ENCODE results near the gene NFKBIB.

Gene NFKBIB

DNA sequence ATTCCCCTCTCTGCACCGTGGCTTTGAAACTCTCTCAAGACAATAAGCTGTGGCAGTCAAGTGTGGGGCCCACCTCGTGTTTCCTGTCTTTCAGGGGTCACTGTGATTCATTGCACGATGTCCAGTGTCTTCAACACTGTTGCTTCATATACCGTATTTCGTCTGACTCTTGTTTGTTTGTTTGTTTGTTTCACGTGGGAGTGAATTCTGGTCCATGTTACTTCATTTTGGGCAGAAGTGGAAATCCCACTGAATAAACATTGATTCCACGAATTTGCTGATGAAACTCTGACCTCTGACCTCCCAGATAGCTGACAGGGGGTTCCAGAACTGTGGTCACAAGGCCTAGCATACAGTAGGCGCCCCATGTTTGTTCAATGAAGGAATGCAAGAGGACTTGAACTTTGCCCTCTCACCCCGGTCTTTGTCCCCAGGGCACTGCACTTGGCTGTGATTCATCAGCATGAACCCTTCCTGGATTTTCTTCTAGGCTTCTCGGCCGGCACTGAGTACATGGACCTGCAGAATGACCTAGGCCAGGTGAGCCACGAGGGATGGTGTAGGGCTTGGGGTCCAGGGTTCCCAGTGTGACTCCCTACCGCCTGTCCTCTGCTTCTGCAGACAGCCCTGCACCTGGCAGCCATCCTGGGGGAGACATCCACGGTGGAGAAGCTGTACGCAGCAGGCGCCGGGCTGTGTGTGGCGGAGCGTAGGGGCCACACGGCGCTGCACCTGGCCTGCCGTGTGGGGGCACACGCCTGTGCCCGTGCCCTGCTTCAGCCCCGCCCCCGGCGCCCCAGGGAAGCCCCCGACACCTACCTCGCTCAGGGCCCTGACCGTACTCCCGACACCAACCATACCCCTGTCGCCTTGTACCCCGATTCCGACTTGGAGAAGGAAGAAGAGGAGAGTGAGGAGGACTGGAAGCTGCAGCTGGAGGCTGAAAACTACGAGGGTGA lies 5.1 kb downstream of the NFKBIB start:
- DNase-seq (ENCODE audit: low read depth in 2 of 2), result no peak

DNA sequence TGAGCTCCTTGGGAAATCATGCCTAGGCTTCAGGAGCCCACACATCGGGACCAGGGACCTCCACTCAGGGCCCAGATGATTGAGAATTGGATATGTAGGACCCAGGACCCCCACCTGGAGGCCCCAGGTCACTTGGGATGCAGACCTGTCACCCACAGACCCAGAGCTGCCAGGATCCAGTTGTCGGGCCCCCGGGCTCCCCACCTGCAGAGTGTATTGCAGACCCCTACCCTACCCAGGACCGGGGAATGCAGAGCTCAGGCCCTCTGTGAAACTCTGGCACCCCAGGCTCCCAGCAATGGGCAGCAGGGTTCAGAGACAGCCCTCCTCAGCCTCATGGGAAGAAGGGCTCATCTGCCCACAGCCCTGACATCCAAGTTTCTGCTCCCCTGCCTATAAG lies 5.9 kb downstream of the NFKBIB start:
- no peak for DNase-seq (ENCODE audit: low read depth in 2 of 2)

DNA sequence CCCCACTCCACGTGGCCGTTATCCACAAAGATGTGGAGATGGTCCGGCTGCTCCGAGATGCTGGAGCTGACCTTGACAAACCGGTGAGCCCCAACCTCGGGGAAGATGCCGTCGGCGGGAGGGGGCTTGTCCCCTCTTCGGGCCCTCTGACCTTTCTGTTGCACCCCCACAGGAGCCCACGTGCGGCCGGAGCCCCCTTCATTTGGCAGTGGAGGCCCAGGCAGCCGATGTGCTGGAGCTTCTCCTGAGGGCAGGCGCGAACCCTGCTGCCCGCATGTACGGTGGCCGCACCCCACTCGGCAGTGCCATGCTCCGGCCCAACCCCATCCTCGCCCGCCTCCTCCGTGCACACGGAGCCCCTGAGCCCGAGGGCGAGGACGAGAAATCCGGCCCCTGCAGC lies 7.5 kb downstream of the NFKBIB start:
- no peak for DNase-seq (ENCODE audit: low read depth in 2 of 2)

DNA sequence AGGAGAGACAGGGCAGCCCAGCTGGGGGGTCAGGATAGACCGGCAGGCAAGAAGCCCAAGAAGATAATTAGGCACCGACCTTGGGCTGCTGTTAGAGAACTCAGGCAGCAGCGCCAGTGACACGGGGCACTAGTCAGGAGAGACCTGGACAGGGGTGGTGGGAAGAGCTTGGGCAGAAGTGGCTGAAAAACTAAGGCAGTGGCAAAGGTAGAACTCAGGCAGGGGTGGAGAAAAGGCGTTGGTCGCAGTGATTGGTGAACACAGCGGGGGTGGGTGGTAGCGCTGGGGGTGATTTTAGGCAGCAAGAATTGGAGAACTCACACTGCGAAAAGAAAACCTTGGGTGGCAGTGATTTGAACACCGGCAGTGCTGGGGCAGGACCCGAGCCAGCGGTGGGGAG lies 7.9 kb downstream of the NFKBIB start:
- no peak for DNase-seq (ENCODE audit: low read depth in 2 of 2)

DNA sequence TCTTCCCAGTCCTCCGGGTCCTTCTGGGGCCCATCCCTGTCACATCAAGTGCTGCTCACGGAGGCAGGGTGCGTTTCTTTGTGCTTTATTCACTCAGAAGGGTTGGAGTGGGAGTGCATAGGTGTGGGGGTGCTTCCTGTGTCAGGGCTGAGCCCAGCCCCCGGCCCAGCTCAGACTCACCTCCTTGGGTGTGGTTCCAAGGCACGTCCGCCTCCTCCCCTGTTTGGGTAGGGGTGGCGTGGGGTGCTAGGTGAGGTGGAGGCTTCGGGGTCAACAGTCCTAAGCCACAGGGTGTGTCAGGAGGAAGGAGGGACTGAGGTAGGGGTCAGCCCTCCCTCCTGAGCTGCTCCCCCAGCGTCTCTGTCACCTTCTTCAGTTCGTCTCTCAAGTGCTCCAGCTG lies 9.1 kb downstream of the NFKBIB start:
- no peak for DNase-seq (ENCODE audit: low read depth in 2 of 2)

DNA sequence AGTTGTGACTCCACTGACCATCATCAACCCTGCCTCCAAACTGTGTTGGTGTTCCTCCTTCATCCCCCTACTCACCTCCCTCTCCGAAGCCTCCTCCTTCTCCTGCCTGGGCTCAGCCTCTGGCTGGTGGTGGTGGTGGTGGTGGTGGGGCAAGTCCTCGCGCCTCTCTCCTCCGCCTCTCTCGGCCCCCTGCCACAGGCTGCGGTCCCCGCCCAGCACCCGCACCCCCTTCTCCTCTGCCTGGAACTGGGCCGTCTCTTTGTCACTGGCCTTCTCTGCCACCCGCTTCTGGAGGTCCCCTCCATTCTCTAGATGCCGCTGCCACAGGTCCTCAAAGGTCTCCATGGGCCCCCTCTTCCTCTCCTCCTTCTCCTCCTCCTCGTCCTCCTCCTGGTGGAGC lies 10.7 kb downstream of the NFKBIB start:
- no peak for DNase-seq (ENCODE audit: low read depth in 2 of 2)

DNA sequence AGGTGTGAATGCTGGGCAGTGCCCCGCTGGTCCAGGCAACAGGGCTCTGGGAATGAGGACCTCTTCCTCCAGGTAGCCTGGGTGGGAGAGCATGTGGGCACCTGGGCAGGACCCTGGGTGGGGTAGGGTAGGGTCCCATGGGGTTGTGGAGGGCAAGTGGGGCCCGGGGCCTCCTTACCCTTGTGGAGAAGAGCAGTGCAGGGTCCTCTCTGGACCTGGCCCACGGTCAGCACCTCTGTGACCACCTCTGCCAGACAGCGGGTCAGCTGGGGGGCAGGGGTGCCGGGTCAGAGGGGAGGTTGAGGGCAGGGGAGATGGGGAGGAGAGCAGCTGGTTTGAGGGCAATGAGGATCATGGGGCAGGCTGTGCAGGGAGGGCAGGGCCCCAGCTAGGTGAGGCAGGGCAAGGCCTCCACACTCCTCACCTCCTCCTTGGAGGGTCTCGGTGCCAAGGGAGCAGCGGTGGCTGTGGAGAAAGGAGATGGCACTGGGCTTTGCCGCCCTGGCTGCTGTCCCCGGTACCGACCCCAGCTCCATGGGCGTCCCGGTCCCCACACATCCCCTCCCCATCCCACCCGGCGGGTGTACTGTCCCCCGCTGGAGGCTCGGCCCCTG lies 11.7 kb downstream of the NFKBIB start:
- no peak for DNase-seq (ENCODE audit: low read depth in 2 of 2)

DNA sequence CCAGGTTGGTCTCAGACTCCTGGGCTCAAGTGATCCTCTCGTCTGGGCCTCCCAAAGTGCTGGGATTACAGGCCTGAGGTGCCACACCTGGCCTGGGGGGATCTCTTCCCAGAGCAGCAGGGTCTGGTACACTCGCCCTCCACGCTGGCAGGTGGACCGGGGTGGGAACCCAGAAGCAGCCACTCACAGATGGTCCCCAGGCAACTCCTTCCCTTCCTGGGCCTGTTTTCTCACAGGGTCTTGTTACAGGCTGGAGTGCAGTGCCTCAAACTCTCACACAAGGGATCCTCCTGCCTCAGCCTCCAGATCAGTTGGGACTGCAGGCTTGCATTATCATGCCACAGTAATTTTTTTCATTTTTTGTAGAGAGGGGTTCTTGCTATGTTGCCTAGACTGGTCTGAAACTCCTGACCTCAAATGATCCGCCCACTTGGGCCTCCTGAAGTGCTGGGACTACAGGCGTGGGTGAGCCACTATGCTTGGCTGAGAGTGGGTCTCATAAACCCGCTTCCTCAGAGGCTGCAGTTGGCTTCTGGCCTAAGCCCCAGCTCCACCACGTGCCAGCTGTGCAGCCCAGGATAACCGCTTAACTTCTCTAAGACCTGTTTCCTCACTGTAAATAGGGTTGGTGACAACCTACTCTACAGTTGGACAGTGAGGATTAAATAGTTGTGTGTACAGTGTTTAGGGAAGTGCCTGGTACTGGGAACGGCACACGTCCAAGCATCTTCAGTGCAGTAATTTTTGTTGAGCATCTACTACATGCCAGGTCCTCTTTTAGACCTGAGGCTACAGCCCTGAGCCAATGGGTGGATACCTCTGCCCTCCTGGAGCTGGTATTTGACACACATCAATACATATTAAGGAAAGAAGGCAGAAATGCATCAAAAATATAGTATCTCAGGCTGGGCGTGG lies 13.1 kb downstream of the NFKBIB start:
- DNase-seq (ENCODE audit: low read depth in 2 of 2), result no peak

DNA sequence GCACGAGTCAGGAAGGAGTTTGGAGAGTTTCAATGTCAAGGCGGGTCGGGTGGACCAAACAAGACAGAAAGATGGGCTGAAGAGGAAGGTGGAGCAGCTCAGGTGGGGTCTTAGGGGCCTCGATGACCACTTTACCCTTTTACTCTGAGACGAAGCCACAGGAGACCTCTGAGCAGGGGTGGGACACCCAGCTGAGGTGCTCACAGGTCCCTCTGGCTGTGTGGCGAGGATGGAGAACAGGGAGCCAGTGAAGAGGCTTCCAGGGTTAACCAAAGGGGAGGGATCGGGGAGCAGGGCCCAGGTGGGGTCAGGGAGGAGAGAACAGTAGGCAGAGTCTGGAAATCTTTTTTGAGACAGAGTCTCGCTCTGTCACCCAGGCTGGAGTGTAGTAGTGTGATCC lies 14.2 kb downstream of the NFKBIB start:
- no peak for DNase-seq (ENCODE audit: low read depth in 2 of 2)

DNA sequence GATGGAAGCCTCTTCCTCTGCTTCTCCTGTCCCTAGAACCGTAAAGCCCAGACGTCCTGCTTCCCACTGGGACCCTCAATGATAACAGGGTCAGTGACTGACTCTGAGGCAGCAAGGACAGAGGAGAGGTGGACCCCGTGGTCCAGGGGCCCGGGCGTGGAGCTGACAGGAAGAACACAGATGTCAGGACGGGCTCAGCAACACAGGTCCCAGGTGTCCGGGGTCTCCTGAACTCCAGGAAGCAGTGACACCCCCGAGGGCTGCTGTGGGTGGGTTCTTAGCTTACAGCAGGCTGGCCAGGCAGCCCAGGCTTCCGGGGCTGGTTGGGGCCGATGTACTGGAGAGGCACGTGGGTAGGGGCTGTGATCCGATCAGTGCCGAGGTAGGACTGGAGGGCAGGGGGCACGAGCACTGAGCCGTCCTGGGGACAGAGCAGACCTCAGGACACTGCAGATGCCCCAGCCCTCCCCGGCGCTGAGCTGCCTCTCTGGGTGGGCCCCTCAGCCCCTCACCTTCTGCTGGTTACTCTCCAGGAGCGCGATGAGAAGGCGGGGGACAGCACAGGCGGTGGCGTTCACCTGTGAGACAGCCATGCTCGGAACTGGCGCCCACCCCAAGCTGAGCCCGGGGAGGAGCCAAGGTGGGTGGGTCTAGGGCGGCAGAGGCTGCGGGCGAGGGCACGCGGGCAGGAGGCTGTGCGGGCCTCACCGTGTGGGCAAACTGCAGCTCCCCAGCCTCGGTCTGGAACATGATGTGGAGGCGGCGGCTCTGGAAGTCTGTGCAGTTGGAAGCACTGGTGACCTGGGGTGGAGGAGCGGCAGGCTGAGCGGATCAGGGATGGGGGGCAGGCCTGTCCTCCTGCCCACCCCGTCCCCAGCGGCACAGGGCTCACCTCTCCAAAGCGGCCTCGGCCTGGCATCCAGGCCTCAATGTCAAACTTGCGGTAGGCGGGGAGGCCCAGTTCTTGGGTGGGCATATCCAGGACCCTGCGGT lies 15.9 kb downstream of the NFKBIB start:
- no peak for DNase-seq (ENCODE audit: low read depth in 2 of 2)

DNA sequence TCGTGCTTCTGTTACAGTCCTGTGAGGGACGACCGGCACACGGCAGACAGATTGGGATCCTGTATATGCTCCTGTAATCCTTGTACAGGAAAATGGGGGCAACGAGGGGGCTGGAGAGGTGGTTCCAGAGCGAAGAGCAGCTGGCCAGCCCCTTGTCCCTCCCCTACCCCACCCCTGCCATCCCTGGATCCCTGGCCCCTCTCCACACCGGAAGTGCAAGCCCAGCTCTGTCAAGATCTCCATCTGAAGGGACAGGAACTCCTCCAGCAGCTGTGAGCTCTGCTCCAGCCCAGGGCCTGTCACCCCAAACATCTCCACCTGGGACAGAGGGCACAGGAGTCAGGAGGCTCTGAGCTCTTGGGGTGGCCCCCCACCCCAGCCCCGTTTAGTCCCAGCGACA lies 17.7 kb downstream of the NFKBIB start:
- DNase-seq (ENCODE audit: low read depth in 2 of 2), result no peak

DNA sequence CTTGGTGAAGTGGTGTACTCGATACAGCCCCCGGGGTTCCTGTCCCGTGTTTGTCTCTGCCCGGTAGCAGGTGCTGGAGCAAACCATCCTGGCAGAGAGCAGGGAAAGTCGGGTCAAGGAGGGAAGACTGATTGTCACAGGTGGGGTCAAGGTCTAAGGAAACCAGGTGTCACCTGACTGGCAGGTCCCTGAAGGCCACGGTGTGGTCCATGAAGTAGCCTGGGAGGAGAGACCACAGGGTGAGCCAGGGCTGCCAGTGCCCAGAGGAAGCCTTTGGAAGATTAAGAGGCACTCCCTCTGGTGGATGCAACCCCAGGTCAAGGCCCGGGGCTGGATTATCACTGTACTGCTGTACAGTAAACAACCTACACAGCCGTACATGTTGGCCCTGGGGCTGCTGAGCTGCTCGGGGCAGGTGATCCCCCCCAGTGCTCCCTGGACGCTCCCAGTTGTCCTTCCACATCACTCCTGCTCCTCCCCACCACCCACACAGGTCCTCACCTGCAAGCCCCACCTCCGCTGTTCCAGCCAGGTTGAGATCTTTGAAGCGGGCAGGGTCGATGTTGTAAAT lies 18.2 kb downstream of the NFKBIB start:
- no peak for DNase-seq (ENCODE audit: low read depth in 2 of 2)

DNA sequence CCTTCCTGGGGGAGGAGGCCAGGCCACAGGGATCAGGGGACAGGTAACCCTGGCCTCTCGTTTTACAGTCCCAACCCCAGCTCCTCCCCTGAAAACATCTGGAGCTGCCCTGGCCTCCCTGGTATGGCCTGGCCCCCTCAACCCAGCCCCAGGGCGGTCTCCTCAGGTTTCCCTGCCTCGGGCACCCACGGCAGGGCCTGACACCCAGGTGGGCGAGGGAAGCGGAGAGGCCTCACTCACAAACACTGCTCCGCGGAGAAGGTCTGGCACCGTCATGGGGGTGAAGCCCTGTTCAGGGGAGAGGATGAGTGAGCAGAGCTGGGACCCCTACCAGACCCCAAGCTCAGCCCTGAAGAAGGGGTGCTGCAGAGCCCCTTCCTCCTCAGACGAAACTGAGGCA lies 18.8 kb downstream of the NFKBIB start:
- DNase-seq (ENCODE audit: low read depth in 2 of 2), result no peak

DNA sequence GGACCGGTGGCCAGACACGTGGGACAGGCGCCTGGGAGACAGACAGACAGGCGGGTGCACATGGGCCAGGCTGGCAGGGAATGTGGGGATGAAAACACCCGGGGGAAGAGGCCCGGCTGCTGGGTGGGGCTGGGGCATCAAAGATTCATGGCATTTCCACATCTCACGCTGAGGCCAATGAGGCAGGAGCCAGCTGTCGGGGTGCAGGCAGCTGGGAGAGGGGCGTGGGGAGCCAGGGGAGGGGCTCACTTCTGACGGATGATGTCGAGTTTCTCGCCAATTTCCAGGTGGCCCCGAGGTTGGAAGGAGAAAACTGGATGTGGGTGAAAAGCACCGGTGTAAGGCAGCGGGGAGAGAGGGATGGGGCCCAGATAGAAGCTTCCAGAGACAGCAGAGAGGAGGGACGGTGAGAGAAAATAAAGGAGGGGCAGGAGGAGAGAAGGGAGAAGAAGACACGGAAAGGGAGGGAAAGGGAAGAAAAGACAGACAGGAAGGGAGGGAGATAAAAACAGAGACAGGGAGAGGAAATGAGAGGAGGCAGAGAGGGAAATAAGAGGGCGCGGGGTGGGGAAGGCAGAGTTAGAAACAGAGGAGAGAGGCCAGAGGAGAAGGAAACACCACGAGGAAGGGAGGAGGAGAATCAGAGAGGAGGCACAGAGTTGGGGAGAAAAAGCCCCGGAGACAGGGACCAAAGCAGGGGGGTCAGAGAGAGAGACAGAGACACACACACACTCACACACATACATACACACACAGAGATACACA lies 20.2 kb downstream of the NFKBIB start:
- DNase-seq (ENCODE audit: low read depth in 2 of 2), result no peak

DNA sequence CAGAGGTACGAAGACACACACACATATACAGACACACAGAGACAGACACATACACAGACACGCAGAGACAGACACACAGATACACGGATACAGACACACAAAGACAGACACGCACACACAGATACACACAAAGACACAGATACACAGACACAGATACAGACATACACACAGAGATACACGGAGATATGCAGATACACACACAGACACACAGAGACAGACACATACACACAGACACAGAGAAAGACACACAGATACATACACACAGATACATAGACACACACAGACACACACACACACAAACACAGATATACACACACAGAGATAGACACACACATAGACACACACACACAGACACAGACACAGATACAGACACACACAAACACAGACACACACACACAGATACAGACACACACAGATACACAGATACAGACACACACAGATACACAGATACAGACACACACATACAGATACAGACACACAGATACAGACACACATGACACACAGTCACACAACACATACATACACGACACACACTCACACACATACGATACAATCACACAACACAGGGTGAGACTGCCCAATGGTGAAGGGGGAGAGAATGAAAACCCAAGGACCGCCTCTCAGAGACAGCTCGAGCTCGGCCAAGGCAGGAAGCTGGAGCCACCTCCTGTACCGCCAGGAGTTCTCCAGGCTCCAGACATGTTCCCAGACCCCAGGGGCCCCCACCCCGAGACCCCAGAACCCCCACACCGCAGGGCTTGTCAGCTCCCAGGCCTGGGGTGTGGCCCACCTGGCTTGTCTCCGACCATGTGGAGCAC lies 21.0 kb downstream of the NFKBIB start:
- no peak for DNase-seq (ENCODE audit: low read depth in 2 of 2)

DNA sequence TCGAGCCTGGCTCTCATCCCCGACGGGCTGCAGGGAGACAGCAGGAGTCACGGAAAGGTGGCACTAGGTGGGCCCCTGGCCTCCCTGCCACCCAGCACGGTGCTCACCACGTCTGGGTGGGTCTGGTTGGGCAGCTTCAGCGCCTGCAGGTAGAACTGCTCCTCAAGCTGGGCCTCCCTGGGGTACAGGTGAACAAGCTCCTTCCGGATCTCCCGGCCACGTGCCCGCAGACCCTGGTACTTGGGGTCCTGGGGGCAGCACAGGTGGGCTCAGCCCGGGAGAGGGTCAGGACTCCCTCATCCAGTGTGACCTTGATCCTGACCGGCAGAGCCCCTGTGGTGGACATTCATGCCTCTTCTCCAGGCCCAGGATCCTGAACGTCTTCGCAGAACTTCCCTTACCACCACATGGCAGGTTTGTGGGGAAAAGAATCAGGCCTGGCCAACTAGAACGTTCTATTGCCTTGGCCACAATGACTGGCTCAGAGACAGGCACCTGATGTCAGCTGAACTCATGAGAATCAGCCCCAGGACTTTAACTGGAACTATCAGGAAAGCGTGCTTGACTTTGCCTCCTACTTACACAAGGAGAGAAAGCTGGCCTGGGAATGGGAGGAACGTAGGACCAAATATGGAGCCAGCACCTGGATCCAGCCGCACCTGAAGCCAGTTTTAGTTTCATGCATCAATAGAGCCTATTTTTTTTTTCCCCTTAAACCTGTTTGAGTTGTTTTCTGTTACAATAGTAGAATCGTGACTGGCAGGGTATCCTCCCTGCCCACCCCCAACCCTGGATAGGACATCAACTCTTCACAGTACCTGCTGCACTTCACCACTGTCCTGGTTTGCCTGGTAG lies 21.9 kb downstream of the NFKBIB start:
- no peak for DNase-seq (ENCODE audit: low read depth in 2 of 2)

DNA sequence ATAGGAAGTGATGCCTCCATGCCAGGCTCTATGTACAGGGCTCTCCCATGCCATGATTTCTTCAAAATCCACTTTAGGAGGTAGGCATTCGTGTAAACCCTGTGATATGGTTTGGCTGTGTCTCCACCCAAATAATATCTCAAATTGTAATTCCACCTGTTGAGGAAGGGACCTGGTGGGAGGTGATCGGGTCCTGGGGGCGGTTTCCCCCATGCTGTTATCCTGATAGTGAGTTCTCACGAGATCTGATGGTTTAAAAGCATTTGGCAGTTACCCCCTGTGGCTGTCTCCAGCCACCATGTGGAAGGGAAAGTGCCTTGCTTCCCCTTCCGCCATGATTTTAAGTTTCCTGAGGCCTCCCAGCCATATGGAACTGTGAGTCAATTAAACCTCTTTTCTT lies 22.7 kb downstream of the NFKBIB start:
- DNase-seq (ENCODE audit: low read depth in 2 of 2), result no peak

DNA sequence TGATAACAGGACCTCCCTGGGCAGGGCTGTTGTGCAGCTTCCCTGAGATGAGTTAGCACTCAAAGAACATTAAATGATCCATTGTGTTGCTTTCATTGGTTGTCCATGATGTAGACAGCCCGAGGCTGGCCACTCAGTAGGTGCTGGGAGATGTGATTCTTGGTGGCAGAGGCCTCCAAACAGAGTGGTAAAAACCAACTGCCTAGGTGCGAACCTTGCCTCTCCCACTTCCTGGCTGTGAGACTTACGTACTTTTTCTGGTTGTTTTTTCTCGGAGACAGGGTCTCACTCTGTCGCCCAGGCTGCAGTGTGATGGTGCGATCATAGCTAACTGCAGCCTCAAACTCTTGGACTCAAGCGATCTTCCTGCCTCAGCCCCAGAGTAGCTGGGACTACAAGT lies 24.6 kb downstream of the NFKBIB start:
- no peak for DNase-seq (ENCODE audit: low read depth in 2 of 2)

All from fibroblast of skin of left quadriceps (primary cell).